PC-3 (cell line): ENCODE measurements around the gene ARMC7. TPM values are rescaled to one million over a fixed set of nuclear protein-coding genes. Genes with fewer than 3 reads are reported as not detected.

Source experiments
- ATAC-seq: fragments of 200-7000 bp; cut with Tn5 transposase; 2 replicates; pipeline ENCODE4 v1.9.1; 2020; ENCODE audit warnings: mild to moderate bottlenecking, moderate library complexity
- BruUV-seq: library from RNA; stranded (reverse); fragments of 400-500 nt; replicated peaks from 2 replicates; lab custom pipeline; 2021; lab: Mats Ljungman, UMichigan
- CTCF ChIA-PET: fragments of 300-600 bp; sonication (Branson Sonifier 250); formaldehyde crosslinking; loops from one replicate; lab custom pipeline; 2022; ENCODE audit warnings: antibody characterized with exemption; lab: Charles Lee
- POLR2A ChIA-PET: fragments of 300-600 bp; sonication (Branson Sonifier 250); formaldehyde crosslinking; loops from one replicate; lab custom pipeline; 2022; ENCODE audit warnings: antibody characterized with exemption; ENCODE audit not compliant: unreplicated experiment; lab: Charles Lee
- DNase-seq: peaks from one replicate; pipeline ENCODE4 v3.0.0-alpha.2; 2015
- H2AFZ ChIP-seq: fragments of 300-600 bp; sonication (generic); 2 replicates; pipeline ENCODE4 v1.6.0; 2016; ENCODE audit warnings: antibody characterized with exemption, low read length
- H3F3A ChIP-seq: fragments of 300-600 bp; sonication (generic); one replicate; pipeline ENCODE4 v1.6.0; 2017; ENCODE audit warnings: antibody characterized with exemption, low read length, control low read depth, mild to moderate bottlenecking; ENCODE audit not compliant: unreplicated experiment
- H3K27ac ChIP-seq: fragments of 300-600 bp; sonication (generic); 2 replicates; pipeline ENCODE4 v1.5.1; 2016; ENCODE audit warnings: mild to moderate bottlenecking, low read length
- H3K27me3 ChIP-seq: fragments of 300-600 bp; sonication (generic); 2 replicates; pipeline ENCODE4 v1.6.1; 2016; ENCODE audit warnings: low read length, mixed read lengths
- H3K36me3 ChIP-seq: fragments of 300-600 bp; sonication (generic); 2 replicates; pipeline ENCODE4 v1.6.1; 2016; ENCODE audit warnings: low read depth, mixed run types, low read length, mixed read lengths
- H3K4me1 ChIP-seq: fragments of 300-600 bp; sonication (generic); 2 replicates; pipeline ENCODE4 v1.5.1; 2016; ENCODE audit warnings: low read length; ENCODE audit not compliant: insufficient read depth
- H3K4me2 ChIP-seq: fragments of 300-600 bp; sonication (generic); 2 replicates; pipeline ENCODE4 v1.6.0; 2016; ENCODE audit warnings: low read length
- H3K4me3 ChIP-seq: fragments of 300-600 bp; sonication (generic); 2 replicates; pipeline ENCODE4 v1.5.1; 2016; ENCODE audit warnings: mild to moderate bottlenecking, low read length, mixed read lengths
- H3K79me2 ChIP-seq: fragments of 300-600 bp; sonication (generic); 2 replicates; pipeline ENCODE4 v1.6.1; 2017; ENCODE audit warnings: low read length, mixed read lengths
- H3K9ac ChIP-seq: fragments of 300-600 bp; sonication (generic); 2 replicates; pipeline ENCODE4 v1.6.0; 2016; ENCODE audit warnings: mild to moderate bottlenecking, low read length
- H3K9me2 ChIP-seq: fragments of 300-600 bp; sonication (generic); replicated peaks from 2 replicates; pipeline ENCODE4 v1.6.1; 2016; ENCODE audit warnings: mixed run types, low read length, mixed read lengths
- H3K9me3 ChIP-seq: fragments of 300-600 bp; sonication (generic); 2 replicates; pipeline ENCODE4 v1.6.1; 2016; ENCODE audit warnings: low read length, mixed read lengths
- H4K20me1 ChIP-seq: fragments of 300-600 bp; sonication (generic); 2 replicates; pipeline ENCODE4 v1.6.1; 2016; ENCODE audit warnings: low read length, mixed read lengths
- EZH2 ChIP-seq: fragments of 300-600 bp; sonication (generic); IDR thresholded peaks from one replicate; pipeline ENCODE4 v1.6.1; 2017; ENCODE audit warnings: antibody characterized with exemption, mild to moderate bottlenecking, low read length; ENCODE audit not compliant: unreplicated experiment
- EZH2phosphoT487 ChIP-seq: fragments of 300-600 bp; sonication (generic); IDR thresholded peaks from 2 replicates; pipeline ENCODE4 v1.6.1; 2018; ENCODE audit warnings: mild to moderate bottlenecking, antibody characterized with exemption, low read length, borderline replicate concordance
- intact Hi-C: fragments of 100-400 bp; cut with micrococcal nuclease; formaldehyde crosslinking; loops from 2 replicates; pipeline ENCODE4 v1.9.0; 2023
- total RNA-seq: library from RNA; depleted of rRNA; stranded (reverse); fragments of >200 nt; gene quantifications from 2 replicates; pipeline ENCODE4 v1.2.3, GENCODE V29; 2014
- TF ChIP-seq, protein P1 (sequence below): fragments of 300-600 bp; sonication (generic); conservative IDR thresholded peaks from 2 replicates; pipeline ENCODE4 v1.5.1; 2017; ENCODE audit warnings: antibody characterized with exemption, low read depth, mild to moderate bottlenecking, low read length

Gene ARMC7
- total RNA-seq, 1 experiment from 2014 or later, result 17.0 TPM

DNA sequence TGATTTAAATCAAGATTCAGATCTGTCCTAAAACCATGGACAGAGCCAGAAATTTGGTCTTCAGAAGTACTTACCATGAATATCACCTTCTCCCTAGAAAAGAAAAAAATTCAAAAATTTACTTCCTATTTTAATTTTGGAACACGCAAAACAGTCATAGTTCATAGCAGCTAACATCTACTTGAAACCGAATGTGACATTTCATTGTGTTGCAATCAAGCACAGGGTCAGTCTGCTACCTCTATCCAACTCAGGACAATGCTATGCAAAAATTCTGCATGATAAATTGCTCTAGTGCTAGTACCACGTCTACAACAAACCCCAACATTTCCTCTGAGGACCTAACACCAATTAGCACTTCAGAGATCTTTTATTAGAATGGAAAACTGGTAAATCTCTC is 36.8 kb downstream of the ARMC7 start:
- no TSS peak for BruUV-seq
- Histone ChIP-seq H4K20me1 (peaks cover 53% of the 10 kb centered on the region), H2AFZ (no peak overlapping the region), H3F3A (peaks cover 6% of the 10 kb centered on the region), H3K4me3 (no peak overlapping the region), H3K9me3 (no peaks in the 10 kb centered on the region), H3K27me3 (no peaks in the 10 kb centered on the region), H3K9ac (no peak overlapping the region), H3K27ac (no peak overlapping the region), H3K36me3 (peaks cover 68% of the 10 kb centered on the region), H3K9me2 (no peaks in the 10 kb centered on the region), H3K4me2 (no peak overlapping the region), H3K79me2 (peaks cover 89% of the 10 kb centered on the region), H3K4me1 (peaks cover 7% of the 10 kb centered on the region; the same call in 1 of the 2 replicates)
- ATAC-seq (no peak), DNase-seq (no peak)
- TF ChIP-seq, protein P1, sequence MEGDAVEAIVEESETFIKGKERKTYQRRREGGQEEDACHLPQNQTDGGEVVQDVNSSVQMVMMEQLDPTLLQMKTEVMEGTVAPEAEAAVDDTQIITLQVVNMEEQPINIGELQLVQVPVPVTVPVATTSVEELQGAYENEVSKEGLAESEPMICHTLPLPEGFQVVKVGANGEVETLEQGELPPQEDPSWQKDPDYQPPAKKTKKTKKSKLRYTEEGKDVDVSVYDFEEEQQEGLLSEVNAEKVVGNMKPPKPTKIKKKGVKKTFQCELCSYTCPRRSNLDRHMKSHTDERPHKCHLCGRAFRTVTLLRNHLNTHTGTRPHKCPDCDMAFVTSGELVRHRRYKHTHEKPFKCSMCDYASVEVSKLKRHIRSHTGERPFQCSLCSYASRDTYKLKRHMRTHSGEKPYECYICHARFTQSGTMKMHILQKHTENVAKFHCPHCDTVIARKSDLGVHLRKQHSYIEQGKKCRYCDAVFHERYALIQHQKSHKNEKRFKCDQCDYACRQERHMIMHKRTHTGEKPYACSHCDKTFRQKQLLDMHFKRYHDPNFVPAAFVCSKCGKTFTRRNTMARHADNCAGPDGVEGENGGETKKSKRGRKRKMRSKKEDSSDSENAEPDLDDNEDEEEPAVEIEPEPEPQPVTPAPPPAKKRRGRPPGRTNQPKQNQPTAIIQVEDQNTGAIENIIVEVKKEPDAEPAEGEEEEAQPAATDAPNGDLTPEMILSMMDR, result no peak
- TF ChIP-seq EZH2, result no peak
- TF ChIP-seq EZH2phosphoT487, result no peak
- CTCF ChIA-PET, result no interaction called here
- intact Hi-C loops, result no loop called here
- POLR2A ChIA-PET, result no interaction called here

DNA sequence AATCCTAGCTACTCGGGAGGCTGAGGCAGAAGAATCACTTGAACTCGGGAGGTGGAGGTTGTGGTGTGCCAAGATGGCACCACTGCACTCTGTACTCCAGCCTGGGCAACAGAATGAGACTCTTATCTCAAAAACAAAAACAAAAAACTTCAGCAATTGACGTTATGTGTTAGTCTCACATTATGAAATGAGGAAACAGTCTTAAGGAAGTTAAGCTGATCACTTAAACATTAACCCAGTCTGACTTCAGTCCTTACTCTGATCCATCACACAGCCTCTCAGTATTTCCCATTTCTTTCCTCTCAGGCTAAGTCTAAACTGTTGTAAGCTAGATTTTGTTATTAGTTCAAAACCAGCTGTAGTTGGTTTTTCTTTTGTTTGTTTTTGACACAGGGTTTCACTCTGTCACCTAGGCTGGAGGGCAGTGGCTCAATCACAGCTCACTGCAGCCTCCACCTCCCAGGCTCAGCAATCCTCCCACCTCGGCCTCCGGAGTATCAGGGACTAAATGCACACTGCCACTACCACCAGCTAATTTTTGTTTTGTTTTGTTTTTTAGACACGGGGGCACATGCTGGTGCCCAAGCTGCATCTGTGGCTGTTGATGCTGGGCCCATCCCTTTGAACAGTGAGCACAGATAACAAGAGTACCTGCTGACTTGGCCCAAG is 38.2 kb downstream of the ARMC7 start:
- Histone ChIP-seq H3K27ac (no peak overlapping the region), H3K9ac (no peak overlapping the region), H3K4me3 (no peak overlapping the region), H2AFZ (no peak overlapping the region), H3F3A (peaks cover 3% of the 10 kb centered on the region), H3K27me3 (no peaks in the 10 kb centered on the region), H3K4me1 (peaks cover 14% of the 10 kb centered on the region; the same call in 1 of the 2 replicates), H3K9me3 (no peaks in the 10 kb centered on the region), H3K36me3 (peaks cover 56% of the 10 kb centered on the region), H3K4me2 (no peak overlapping the region), H3K9me2 (no peaks in the 10 kb centered on the region), H3K79me2 (peaks cover 95% of the 10 kb centered on the region), H4K20me1 (peaks cover 67% of the 10 kb centered on the region)
- BruUV-seq, result no TSS peak
- POLR2A ChIA-PET, result interaction anchor here (0.7 kb wide), 1 partner anchor 30 kb away, joined by 4 read pairs; no protein-coding TSS in a partner anchor
- no peak for ATAC-seq
- TF ChIP-seq EZH2 (no peak), EZH2phosphoT487 (no peak)
- TF ChIP-seq, protein P1, result no peak
- no peak for DNase-seq
- intact Hi-C loops, result no loop called here
- CTCF ChIA-PET, result no interaction called here

DNA sequence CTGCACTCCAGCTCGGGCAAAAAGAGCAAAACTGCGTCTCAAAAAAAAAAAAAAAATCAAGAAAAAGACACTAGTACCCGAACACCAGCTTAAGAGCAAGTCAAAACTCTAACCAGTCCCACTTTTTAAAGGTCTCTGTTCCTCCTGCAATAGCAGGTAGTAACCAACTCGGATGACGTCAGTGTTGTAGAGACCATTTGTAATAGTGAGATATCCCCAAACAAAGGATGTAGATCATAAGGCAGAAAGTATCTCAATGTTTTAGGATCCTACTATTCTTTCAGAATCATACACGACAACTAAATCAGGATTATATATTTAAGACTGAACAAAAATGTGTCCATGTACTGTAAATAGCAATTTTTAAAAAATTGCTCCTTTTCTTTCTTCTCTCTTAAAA is 42.2 kb downstream of the ARMC7 start:
- H3K27ac ChIP-seq, result no peak overlapping the region

More for the DNA sequence above, 42.2 kb downstream of the ARMC7 start:
- Histone ChIP-seq H4K20me1 (peaks cover 63% of the 10 kb centered on the region), H3K4me2 (peak overlapping the region; percentile 95), H3K9ac (peak overlapping the region; percentile 87), H3K4me3 (peak overlapping the region; percentile 82), H3K36me3 (peaks cover 21% of the 10 kb centered on the region), H3K79me2 (peaks cover 81% of the 10 kb centered on the region), H3K9me3 (no peaks in the 10 kb centered on the region), H3K4me1 (peaks cover 24% of the 10 kb centered on the region), H3F3A (no peaks in the 10 kb centered on the region), H3K9me2 (no peaks in the 10 kb centered on the region), H3K27me3 (no peaks in the 10 kb centered on the region), H2AFZ (no peak overlapping the region)
- CTCF ChIA-PET, result interaction anchor here (0.6 kb wide), 1 partner anchor 38 kb away, joined by 3 read pairs; no protein-coding TSS in a partner anchor
- DNase-seq (peak; percentile 63), ATAC-seq (no peak)
- no TSS peak for BruUV-seq
- TF ChIP-seq EZH2 (no peak), EZH2phosphoT487 (no peak)
- TF ChIP-seq, protein P1, result no peak
- intact Hi-C loops, result no loop called here
- POLR2A ChIA-PET, result no interaction called here
